Measurements from ENCODE around the gene SCN3B.

The SCN3B gene

GRCh38 chr11:123654566-123655081 is at the start of gene SCN3B (continued):
- TF ChIP-seq ZNF677 (tag by site-specific recombination; IDR thresholded peaks at IDR 0.05) = no peak
- no peak for TF ChIP-seq BCL6B (tag by site-specific recombination; IDR thresholded peaks at IDR 0.05)
- TF ChIP-seq, protein P1, sequence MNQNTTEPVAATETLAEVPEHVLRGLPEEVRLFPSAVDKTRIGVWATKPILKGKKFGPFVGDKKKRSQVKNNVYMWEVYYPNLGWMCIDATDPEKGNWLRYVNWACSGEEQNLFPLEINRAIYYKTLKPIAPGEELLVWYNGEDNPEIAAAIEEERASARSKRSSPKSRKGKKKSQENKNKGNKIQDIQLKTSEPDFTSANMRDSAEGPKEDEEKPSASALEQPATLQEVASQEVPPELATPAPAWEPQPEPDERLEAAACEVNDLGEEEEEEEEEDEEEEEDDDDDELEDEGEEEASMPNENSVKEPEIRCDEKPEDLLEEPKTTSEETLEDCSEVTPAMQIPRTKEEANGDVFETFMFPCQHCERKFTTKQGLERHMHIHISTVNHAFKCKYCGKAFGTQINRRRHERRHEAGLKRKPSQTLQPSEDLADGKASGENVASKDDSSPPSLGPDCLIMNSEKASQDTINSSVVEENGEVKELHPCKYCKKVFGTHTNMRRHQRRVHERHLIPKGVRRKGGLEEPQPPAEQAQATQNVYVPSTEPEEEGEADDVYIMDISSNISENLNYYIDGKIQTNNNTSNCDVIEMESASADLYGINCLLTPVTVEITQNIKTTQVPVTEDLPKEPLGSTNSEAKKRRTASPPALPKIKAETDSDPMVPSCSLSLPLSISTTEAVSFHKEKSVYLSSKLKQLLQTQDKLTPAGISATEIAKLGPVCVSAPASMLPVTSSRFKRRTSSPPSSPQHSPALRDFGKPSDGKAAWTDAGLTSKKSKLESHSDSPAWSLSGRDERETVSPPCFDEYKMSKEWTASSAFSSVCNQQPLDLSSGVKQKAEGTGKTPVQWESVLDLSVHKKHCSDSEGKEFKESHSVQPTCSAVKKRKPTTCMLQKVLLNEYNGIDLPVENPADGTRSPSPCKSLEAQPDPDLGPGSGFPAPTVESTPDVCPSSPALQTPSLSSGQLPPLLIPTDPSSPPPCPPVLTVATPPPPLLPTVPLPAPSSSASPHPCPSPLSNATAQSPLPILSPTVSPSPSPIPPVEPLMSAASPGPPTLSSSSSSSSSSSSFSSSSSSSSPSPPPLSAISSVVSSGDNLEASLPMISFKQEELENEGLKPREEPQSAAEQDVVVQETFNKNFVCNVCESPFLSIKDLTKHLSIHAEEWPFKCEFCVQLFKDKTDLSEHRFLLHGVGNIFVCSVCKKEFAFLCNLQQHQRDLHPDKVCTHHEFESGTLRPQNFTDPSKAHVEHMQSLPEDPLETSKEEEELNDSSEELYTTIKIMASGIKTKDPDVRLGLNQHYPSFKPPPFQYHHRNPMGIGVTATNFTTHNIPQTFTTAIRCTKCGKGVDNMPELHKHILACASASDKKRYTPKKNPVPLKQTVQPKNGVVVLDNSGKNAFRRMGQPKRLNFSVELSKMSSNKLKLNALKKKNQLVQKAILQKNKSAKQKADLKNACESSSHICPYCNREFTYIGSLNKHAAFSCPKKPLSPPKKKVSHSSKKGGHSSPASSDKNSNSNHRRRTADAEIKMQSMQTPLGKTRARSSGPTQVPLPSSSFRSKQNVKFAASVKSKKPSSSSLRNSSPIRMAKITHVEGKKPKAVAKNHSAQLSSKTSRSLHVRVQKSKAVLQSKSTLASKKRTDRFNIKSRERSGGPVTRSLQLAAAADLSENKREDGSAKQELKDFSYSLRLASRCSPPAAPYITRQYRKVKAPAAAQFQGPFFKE (tag by site-specific recombination; IDR thresholded peaks at IDR 0.05; ENCODE audit: borderline replicate concordance) = no peak
- peak; percentile 72 for TF ChIP-seq FEZF1 (tag by site-specific recombination; IDR thresholded peaks at IDR 0.05)
- TF ChIP-seq ZBTB49 (tag by site-specific recombination; IDR thresholded peaks at IDR 0.05; ENCODE audit: low read depth) = no peak
- peak; percentile 72 for TF ChIP-seq ZBTB20 (tag by site-specific recombination; IDR thresholded peaks at IDR 0.05)
- TF ChIP-seq ZNF707 (tag by site-specific recombination; IDR thresholded peaks at IDR 0.05) = no peak
- no peak for TF ChIP-seq SALL2 (tag by site-specific recombination; IDR thresholded peaks at IDR 0.05; ENCODE audit: borderline replicate concordance)
- TF ChIP-seq ZNF449 (tag by site-specific recombination; IDR thresholded peaks at IDR 0.05) = no peak
- TF ChIP-seq, protein P2, sequence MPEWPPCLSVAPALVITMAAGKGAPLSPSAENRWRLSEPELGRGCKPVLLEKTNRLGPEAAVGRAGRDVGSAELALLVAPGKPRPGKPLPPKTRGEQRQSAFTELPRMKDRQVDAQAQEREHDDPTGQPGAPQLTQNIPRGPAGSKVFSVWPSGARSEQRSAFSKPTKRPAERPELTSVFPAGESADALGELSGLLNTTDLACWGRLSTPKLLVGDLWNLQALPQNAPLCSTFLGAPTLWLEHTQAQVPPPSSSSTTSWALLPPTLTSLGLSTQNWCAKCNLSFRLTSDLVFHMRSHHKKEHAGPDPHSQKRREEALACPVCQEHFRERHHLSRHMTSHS (tag by site-specific recombination; IDR thresholded peaks at IDR 0.05) = no peak
- TF ChIP-seq ZNF518A (tag by site-specific recombination; conservative IDR thresholded peaks at IDR 0.05; ENCODE audit: low read depth) = no peak
- no peak for TF ChIP-seq ZNF585B (tag by site-specific recombination; IDR thresholded peaks at IDR 0.05)
- no peak for TF ChIP-seq ZNF777 (tag by site-specific recombination; IDR thresholded peaks at IDR 0.05; ENCODE audit: borderline replicate concordance)
- no peak for TF ChIP-seq ZNF248 (tag by site-specific recombination; IDR thresholded peaks at IDR 0.05)
- TF ChIP-seq ZNF10 (tag by site-specific recombination; IDR thresholded peaks at IDR 0.05) = no peak
- no peak; the same call in 1 of the 2 replicates for TF ChIP-seq KLF8 (tag by site-specific recombination; IDR thresholded peaks at IDR 0.05)
- peak; percentile 92 for TF ChIP-seq ZBTB8A (tag by site-specific recombination; IDR thresholded peaks at IDR 0.05)
- TF ChIP-seq, protein P3, sequence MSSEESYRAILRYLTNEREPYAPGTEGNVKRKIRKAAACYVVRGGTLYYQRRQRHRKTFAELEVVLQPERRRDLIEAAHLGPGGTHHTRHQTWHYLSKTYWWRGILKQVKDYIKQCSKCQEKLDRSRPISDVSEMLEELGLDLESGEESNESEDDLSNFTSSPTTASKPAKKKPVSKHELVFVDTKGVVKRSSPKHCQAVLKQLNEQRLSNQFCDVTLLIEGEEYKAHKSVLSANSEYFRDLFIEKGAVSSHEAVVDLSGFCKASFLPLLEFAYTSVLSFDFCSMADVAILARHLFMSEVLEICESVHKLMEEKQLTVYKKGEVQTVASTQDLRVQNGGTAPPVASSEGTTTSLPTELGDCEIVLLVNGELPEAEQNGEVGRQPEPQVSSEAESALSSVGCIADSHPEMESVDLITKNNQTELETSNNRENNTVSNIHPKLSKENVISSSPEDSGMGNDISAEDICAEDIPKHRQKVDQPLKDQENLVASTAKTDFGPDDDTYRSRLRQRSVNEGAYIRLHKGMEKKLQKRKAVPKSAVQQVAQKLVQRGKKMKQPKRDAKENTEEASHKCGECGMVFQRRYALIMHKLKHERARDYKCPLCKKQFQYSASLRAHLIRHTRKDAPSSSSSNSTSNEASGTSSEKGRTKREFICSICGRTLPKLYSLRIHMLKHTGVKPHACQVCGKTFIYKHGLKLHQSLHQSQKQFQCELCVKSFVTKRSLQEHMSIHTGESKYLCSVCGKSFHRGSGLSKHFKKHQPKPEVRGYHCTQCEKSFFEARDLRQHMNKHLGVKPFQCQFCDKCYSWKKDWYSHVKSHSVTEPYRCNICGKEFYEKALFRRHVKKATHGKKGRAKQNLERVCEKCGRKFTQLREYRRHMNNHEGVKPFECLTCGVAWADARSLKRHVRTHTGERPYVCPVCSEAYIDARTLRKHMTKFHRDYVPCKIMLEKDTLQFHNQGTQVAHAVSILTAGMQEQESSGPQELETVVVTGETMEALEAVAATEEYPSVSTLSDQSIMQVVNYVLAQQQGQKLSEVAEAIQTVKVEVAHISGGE (tag by site-specific recombination; conservative IDR thresholded peaks at IDR 0.05; ENCODE audit: low read depth) = peak; percentile 65; the same call in 1 of the 2 replicates

All from HEK293 (cell line).